ENCODE results near the gene FOXL3.

Gene FOXL3

GRCh38 chr7:269721-270120, 20.2 kb upstream of the FOXL3 start:
- DNase-seq = no peak

- DNase-seq = no peak
Measured at GRCh38 chr7:270351-270983, 19.5 kb upstream of the FOXL3 start.

GRCh38 chr7:271266-272107, 18.5 kb upstream of the FOXL3 start:
- DNase-seq = no peak

- DNase-seq = no peak
Measured at GRCh38 chr7:272108-272615, 17.8 kb upstream of the FOXL3 start.

- no peak for DNase-seq
Measured at GRCh38 chr7:272631-273030, 17.3 kb upstream of the FOXL3 start.

- DNase-seq = no peak
Measured at GRCh38 chr7:273327-273726, 16.6 kb upstream of the FOXL3 start.

- DNase-seq = no peak
Measured at GRCh38 chr7:274266-274665, 15.7 kb upstream of the FOXL3 start.

- DNase-seq = no peak
Measured at GRCh38 chr7:276230-276835, 13.6 kb upstream of the FOXL3 start.

- DNase-seq = no peak
Measured at GRCh38 chr7:277228-277627, 12.7 kb upstream of the FOXL3 start.

GRCh38 chr7:278081-278480, 11.9 kb upstream of the FOXL3 start:
- no peak for DNase-seq

GRCh38 chr7:279821-280220, 10.1 kb upstream of the FOXL3 start:
- DNase-seq = no peak

GRCh38 chr7:280461-280860, 9.5 kb upstream of the FOXL3 start:
- DNase-seq = no peak

- DNase-seq = no peak
Measured at GRCh38 chr7:281637-282036, 8.3 kb upstream of the FOXL3 start.

GRCh38 chr7:282621-283020, 7.3 kb upstream of the FOXL3 start:
- no peak for DNase-seq

GRCh38 chr7:284762-285722, 4.9 kb upstream of the FOXL3 start:
- no peak for DNase-seq

GRCh38 chr7:285731-286130, 4.2 kb upstream of the FOXL3 start:
- no peak for DNase-seq

GRCh38 chr7:286266-286665, 3.7 kb upstream of the FOXL3 start:
- DNase-seq = no peak

- no peak for DNase-seq
Measured at GRCh38 chr7:288671-289101, 1.3 kb upstream of the FOXL3 start.

GRCh38 chr7:289209-289755, 688 bp upstream of the FOXL3 start:
- no peak for DNase-seq

- DNase-seq = no peak
Measured at GRCh38 chr7:290554-291372, 793 bp downstream of the FOXL3 start.

- DNase-seq = no peak
Measured at GRCh38 chr7:291373-292092, 1.6 kb downstream of the FOXL3 start.

All from T-helper 2 cell (primary cell).